NCI-H524 treated with DMSO at 0.1 percent for 48 hours (cell line): ENCODE measurements around the gene CKAP4.
A peak's percentile ranks its signal among the peaks of the same experiment; 100 is the strongest.

Source experiments
- DNase-seq: peaks from one replicate; lab custom pipeline; 2025; lab: John Stamatoyannopoulos, UW

CKAP4 gene

GRCh38 chr12:106195621-106196027, 52.2 kb downstream of the CKAP4 start:
- DNase-seq = no peak

GRCh38 chr12:106194351-106194750, 53.5 kb downstream of the CKAP4 start:
- DNase-seq = no peak

GRCh38 chr12:106193394-106194215, 54.2 kb downstream of the CKAP4 start:
- no peak for DNase-seq

- no peak for DNase-seq
Observed at GRCh38 chr12:106192659-106193393, 55.0 kb downstream of the CKAP4 start.

DNA sequence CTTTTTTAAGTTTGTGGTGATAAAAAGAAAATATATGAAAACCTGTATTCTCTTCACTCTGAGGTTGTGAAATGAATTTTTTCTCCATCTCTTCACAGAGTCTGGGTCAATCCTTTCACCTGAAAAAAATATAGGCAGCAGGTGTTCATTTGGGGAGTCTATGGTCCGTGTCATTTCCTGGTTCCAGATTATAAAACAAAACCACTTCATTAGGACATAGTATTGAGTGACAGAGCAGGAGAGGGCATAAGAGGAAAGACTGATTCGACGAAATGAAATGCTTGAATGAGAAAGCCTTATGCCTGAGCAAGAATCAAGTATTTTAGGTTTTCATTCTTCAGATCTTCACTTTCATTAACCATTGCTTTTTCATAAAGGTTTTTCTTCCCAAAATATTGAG, 57.2 kb downstream of the CKAP4 start:
- DNase-seq = peak; percentile 62

DNA sequence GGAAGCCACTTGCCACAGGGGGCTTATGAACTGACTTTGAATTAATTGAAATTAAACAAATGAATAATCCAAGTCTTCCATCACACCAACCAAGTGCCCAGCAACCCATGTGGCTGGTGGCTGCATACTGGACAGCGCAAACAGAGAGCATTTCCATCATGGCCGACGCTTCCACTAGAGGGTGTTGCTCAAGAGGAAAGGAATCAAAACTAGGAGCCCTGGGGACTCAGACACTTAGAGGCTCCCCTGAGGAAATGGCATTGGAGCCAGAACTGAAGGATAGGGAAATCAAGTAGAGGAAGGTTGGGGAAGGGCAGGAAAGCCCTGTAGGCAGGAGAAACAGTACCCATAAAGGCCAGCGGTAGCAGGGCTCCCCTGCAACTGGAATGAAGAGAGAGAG, 58.5 kb downstream of the CKAP4 start:
- no peak for DNase-seq

GRCh38 chr12:106188256-106188655, 59.6 kb downstream of the CKAP4 start:
- DNase-seq = no peak
